IPS-18a (cell line): ENCODE results near the gene KRT78.
"Not testable (repeated sequence)": the region's sequence is repeated elsewhere in the genome, so short reads cannot be mapped to it uniquely, and the experiment has no call there.

Experiments used
- H3K27ac ChIP-seq: one replicate; pipeline ENCODE4 v1.5.1; 2013; ENCODE audit warnings: low read length
- H3K27me3 ChIP-seq: one replicate; pipeline ENCODE4 v1.6.1; 2013; ENCODE audit warnings: mild to moderate bottlenecking, low read length; ENCODE audit not compliant: control insufficient read depth, insufficient read depth
- H3K36me3 ChIP-seq: one replicate; pipeline ENCODE4 v1.6.1; 2013; ENCODE audit warnings: low read depth, low read length; ENCODE audit not compliant: control insufficient read depth
- H3K4me1 ChIP-seq: one replicate; pipeline ENCODE4 v1.6.1; 2013; ENCODE audit warnings: low read depth, low read length; ENCODE audit not compliant: control insufficient read depth
- H3K4me3 ChIP-seq: one replicate; pipeline ENCODE4 v1.5.1; 2013; ENCODE audit warnings: low read length
- H3K9ac ChIP-seq: one replicate; pipeline ENCODE4 v1.6.1; 2013; ENCODE audit warnings: mild to moderate bottlenecking, low read length, moderate library complexity
- H3K9me3 ChIP-seq: one replicate; pipeline ENCODE4 v1.6.1; 2013; ENCODE audit warnings: low read depth, low read length; ENCODE audit not compliant: control insufficient read depth

KRT78 gene

GRCh38 chr12:52801773-52802172 is 47.0 kb downstream of the KRT78 start:
- Histone ChIP-seq H3K27ac (no peak overlapping the region), H3K4me1 (peaks cover 14% of the 10 kb centered on the region), H3K4me3 (no peak overlapping the region), H3K9me3 (no peaks in the 10 kb centered on the region), H3K36me3 (no peaks in the 10 kb centered on the region), H3K27me3 (no peaks in the 10 kb centered on the region), H3K9ac (no peak overlapping the region)

GRCh38 chr12:52800259-52800917 is 48.4 kb downstream of the KRT78 start:
- Histone ChIP-seq H3K27me3 (no peaks in the 10 kb centered on the region), H3K9me3 (no peaks in the 10 kb centered on the region), H3K9ac (no peak overlapping the region), H3K4me1 (peaks cover 8% of the 10 kb centered on the region), H3K36me3 (no peaks in the 10 kb centered on the region), H3K27ac (no peak overlapping the region), H3K4me3 (no peak overlapping the region)

- no peak overlapping the region for H3K9ac ChIP-seq
- no peaks in the 10 kb centered on the region for H3K27me3 ChIP-seq
- H3K4me1 ChIP-seq = peaks cover 5% of the 10 kb centered on the region
- no peaks in the 10 kb centered on the region for H3K36me3 ChIP-seq
- no peak overlapping the region for H3K4me3 ChIP-seq
- no peak overlapping the region for H3K27ac ChIP-seq
- H3K9me3 ChIP-seq = no peaks in the 10 kb centered on the region
Measured at GRCh38 chr12:52799505-52800211, 49.1 kb downstream of the KRT78 start.

GRCh38 chr12:52798671-52799504 is 49.9 kb downstream of the KRT78 start:
- Histone ChIP-seq H3K9ac (no peak overlapping the region), H3K4me3 (no peak overlapping the region), H3K27ac (no peak overlapping the region), H3K9me3 (no peaks in the 10 kb centered on the region), H3K4me1 (peaks cover 5% of the 10 kb centered on the region), H3K36me3 (no peaks in the 10 kb centered on the region), H3K27me3 (no peaks in the 10 kb centered on the region)

- no peaks in the 10 kb centered on the region for H3K9me3 ChIP-seq
- H3K4me1 ChIP-seq = peaks cover 5% of the 10 kb centered on the region
- no peaks in the 10 kb centered on the region for H3K36me3 ChIP-seq
- H3K4me3 ChIP-seq = no peak overlapping the region
- no peak overlapping the region for H3K27ac ChIP-seq
- no peaks in the 10 kb centered on the region for H3K27me3 ChIP-seq
- no peak overlapping the region for H3K9ac ChIP-seq
Measured at GRCh38 chr12:52798003-52798670, 50.7 kb downstream of the KRT78 start.

GRCh38 chr12:52797529-52797894 is 51.3 kb downstream of the KRT78 start:
- H3K4me3 ChIP-seq = no peak overlapping the region
- no peak overlapping the region for H3K9ac ChIP-seq
- peaks cover 5% of the 10 kb centered on the region for H3K4me1 ChIP-seq

GRCh38 chr12:52796839-52797528 is 51.8 kb downstream of the KRT78 start:
- Histone ChIP-seq H3K27me3 (no peaks in the 10 kb centered on the region), H3K9ac (no peak overlapping the region), H3K36me3 (no peaks in the 10 kb centered on the region), H3K4me1 (peaks cover 5% of the 10 kb centered on the region), H3K27ac (no peak overlapping the region), H3K4me3 (no peak overlapping the region), H3K9me3 (no peaks in the 10 kb centered on the region)

More at GRCh38 chr12:52797529-52797894, 51.3 kb downstream of the KRT78 start:
- Histone ChIP-seq H3K27ac (no peak overlapping the region), H3K9me3 (no peaks in the 10 kb centered on the region), H3K36me3 (no peaks in the 10 kb centered on the region), H3K27me3 (no peaks in the 10 kb centered on the region)

- H3K36me3 ChIP-seq = no peaks in the 10 kb centered on the region
- no peaks in the 10 kb centered on the region for H3K27me3 ChIP-seq
- peaks cover 5% of the 10 kb centered on the region for H3K4me1 ChIP-seq
- H3K27ac ChIP-seq = no peak overlapping the region
- H3K9me3 ChIP-seq = no peaks in the 10 kb centered on the region
- H3K9ac ChIP-seq = no peak overlapping the region
- no peak overlapping the region for H3K4me3 ChIP-seq
Measured at GRCh38 chr12:52796429-52796794, 52.4 kb downstream of the KRT78 start.

- Histone ChIP-seq H3K27ac (no peak within 1 kb of the TSS), H3K4me1 (peaks cover 5% of the 10 kb centered on the region), H3K9ac (no peak within 1 kb of the TSS)
Measured at GRCh38 chr12:52795694-52796428, 52.9 kb downstream of the KRT78 start, which contains the start of gene KRT3. KRT3 (minus strand) TSS chr12:52796117; CDS start chr12:52796042, 75 bp downstream.

GRCh38 chr12:52795332-52795674 is 53.5 kb downstream of the KRT78 start:
- not testable (repeated sequence) for H3K9me3 ChIP-seq, H3K4me1 ChIP-seq, H3K27ac ChIP-seq, H3K9ac ChIP-seq, H3K27me3 ChIP-seq, H3K36me3 ChIP-seq, H3K4me3 ChIP-seq

More at GRCh38 chr12:52795694-52796428, 52.9 kb downstream of the KRT78 start, which contains the start of gene KRT3:
- no peaks in the 10 kb centered on the region for H3K9me3 ChIP-seq
- no peak within 1 kb of the TSS for H3K4me3 ChIP-seq
- H3K36me3 ChIP-seq = no peaks in the 10 kb centered on the region
- H3K27me3 ChIP-seq = no peaks in the 10 kb centered on the region
